ENCODE results near the gene ZP2.
A peak's percentile ranks its signal among the peaks of the same experiment; 100 is the strongest.
"Not testable (repeated sequence)": the region's sequence is repeated elsewhere in the genome, so short reads cannot be mapped to it uniquely, and the experiment has no call there.

The ZP2 gene

GRCh38 chr16:21214086-21214485, 2.7 kb upstream of the ZP2 start:
- no peak for DNase-seq (ENCODE audit: low read depth)

- DNase-seq (ENCODE audit: low read depth): no peak
Observed at GRCh38 chr16:21208446-21209230, 2.7 kb downstream of the ZP2 start.

GRCh38 chr16:21206550-21206949, 4.8 kb downstream of the ZP2 start:
- DNase-seq (ENCODE audit: low read depth): no peak

- no peak for DNase-seq (ENCODE audit: low read depth)
Observed at GRCh38 chr16:21205303-21205702, 6.1 kb downstream of the ZP2 start.

- no peak for DNase-seq (ENCODE audit: low read depth)
Observed at GRCh38 chr16:21203155-21203797, 8.1 kb downstream of the ZP2 start.

GRCh38 chr16:21199607-21200218, 11.7 kb downstream of the ZP2 start:
- no peak for DNase-seq (ENCODE audit: low read depth)

- no peak for DNase-seq (ENCODE audit: low read depth)
Observed at GRCh38 chr16:21197621-21198020, 13.8 kb downstream of the ZP2 start.

- DNase-seq (ENCODE audit: low read depth): no peak
Observed at GRCh38 chr16:21197112-21197511, 14.3 kb downstream of the ZP2 start.

GRCh38 chr16:21195330-21195729, 16.0 kb downstream of the ZP2 start:
- not testable (repeated sequence) for DNase-seq (ENCODE audit: low read depth)

- peak; percentile 21 for DNase-seq (ENCODE audit: low read depth)
Observed at GRCh38 chr16:21194771-21195301, 16.5 kb downstream of the ZP2 start.

- DNase-seq (ENCODE audit: low read depth): no peak
Observed at GRCh38 chr16:21192991-21193390, 18.4 kb downstream of the ZP2 start.

GRCh38 chr16:21190599-21190998, 20.8 kb downstream of the ZP2 start:
- DNase-seq (ENCODE audit: low read depth): peak; percentile 71

- DNase-seq (ENCODE audit: low read depth): no peak
Observed at GRCh38 chr16:21190013-21190412, 21.4 kb downstream of the ZP2 start.

- no peak for DNase-seq (ENCODE audit: low read depth)
Observed at GRCh38 chr16:21189311-21189710, 22.1 kb downstream of the ZP2 start.

- DNase-seq (ENCODE audit: low read depth): no peak
Observed at GRCh38 chr16:21186326-21186691, 25.1 kb downstream of the ZP2 start.

- DNase-seq (ENCODE audit: low read depth): no peak
Observed at GRCh38 chr16:21185659-21186325, 25.6 kb downstream of the ZP2 start.

GRCh38 chr16:21184834-21185233, 26.5 kb downstream of the ZP2 start:
- no peak for DNase-seq (ENCODE audit: low read depth)

GRCh38 chr16:21183995-21184394, 27.4 kb downstream of the ZP2 start:
- no peak for DNase-seq (ENCODE audit: low read depth)

- DNase-seq (ENCODE audit: low read depth): no peak
Observed at GRCh38 chr16:21179983-21180365, 31.4 kb downstream of the ZP2 start.

GRCh38 chr16:21179126-21179982, 32.0 kb downstream of the ZP2 start:
- DNase-seq (ENCODE audit: low read depth): no peak

- no peak for DNase-seq (ENCODE audit: low read depth)
Observed at GRCh38 chr16:21175397-21175796, 36.0 kb downstream of the ZP2 start.

- DNase-seq (ENCODE audit: low read depth): no peak
Observed at GRCh38 chr16:21172650-21173049, 38.7 kb downstream of the ZP2 start.
